ENCODE results near the gene CLMP. TPM values are rescaled to one million over a fixed set of nuclear protein-coding genes. Genes with fewer than 3 reads are reported as not detected.
A peak's percentile ranks its signal among the peaks of the same experiment; 100 is the strongest.

CLMP gene
- not detected in 2 replicates for total RNA-seq (2011; cell fraction: chromatin; rRNA removed; ENCODE audit: low replicate concordance)
- total RNA-seq (2011; cell fraction: nucleolus; rRNA removed), result not detected in 2 replicates
- total RNA-seq (2011; cell fraction: nucleoplasm; rRNA removed), result not detected in 2 replicates
- total RNA-seq (2014; rRNA removed), result not detected in 2 replicates
- total RNA-seq (2014; rRNA removed; fragmentation: Illumina TruSeq; extraction: Trizol), result not detected in 2 replicates
- total RNA-seq (2015; rRNA removed; fragmentation: Illumina TruSeq; extraction: Trizol), result not detected in 2 replicates
- 0.02 and 0.49 TPM in 2 replicates for total RNA-seq (2021)
- not detected in 2 replicates for polyA plus RNA-seq (2011; rRNA removed)
- polyA plus RNA-seq (2011; cell fraction: cytosol; rRNA removed), result not detected in 2 replicates
- polyA plus RNA-seq (2011; cell fraction: nucleus; rRNA removed), result not detected in 2 replicates
- polyA plus RNA-seq (2012), result 0.03 and 0.05 TPM in 2 replicates
- not detected in 2 replicates for polyA plus RNA-seq (2014; fragmentation: Illumina TruSeq; extraction: Trizol)
- under 1 TPM; 0.03 to 0.15 TPM for polyA plus RNA-seq (2014; fragmentation: Nextera tagmentation; extraction: Ambion mirVana)
- polyA plus RNA-seq (2014; rRNA removed), result not detected in 2 replicates
- not detected in 2 replicates for polyA minus RNA-seq (2011; rRNA and poly(A)+ RNA removed)
- not detected in 2 replicates for polyA minus RNA-seq (2011; cell fraction: cytosol; rRNA and poly(A)+ RNA removed)
- 0.13 TPM in 1 of 2 replicates, not detected in the other for polyA minus RNA-seq (2011; cell fraction: nucleus; rRNA and poly(A)+ RNA removed)
- percentile 4 among the genes with signal in this experiment for Bru-seq, nascent RNA
- BruChase-seq, experiment 1, labeled RNA remaining after a 2-hour chase, result percentile 4 among the genes with signal in this experiment
- BruChase-seq, experiment 2, labeled RNA remaining after a 6-hour chase, result percentile 6 among the genes with signal in this experiment
- long read RNA-seq, experiment 1, partial matches to known transcripts, result 0 of 1 reads
- long read RNA-seq, experiment 1, other reads (novel, unspliced or antisense), result 1 of 1 reads
- long read RNA-seq, experiment 2, result 0 reads
- long read RNA-seq, experiment 3, result 0 reads

- DNase-seq (ENCODE audit: extremely low read depth in 1 of 4, low spot score in 3 of 4) (no peak), ATAC-seq (no peak), FAIRE-seq (no peak)
- no peak within 1 kb of the TSS for H3K4me3 ChIP-seq
- H4K20me1 ChIP-seq (replicated peaks; ENCODE audit: control insufficient read depth, insufficient read depth, low read length), result 0 out of 2 replicates have a peak, but pooled peaks cover 3% of the 10 kb centered on the region
- intact Hi-C loops (cut with micrococcal nuclease) (no loop called here), in situ Hi-C loops (cut with MboI) (no loop called here)
- ChIA-PET POLR2A (no interaction called here), CTCF (ENCODE audit: low intra/inter-chr PET ratio) (no interaction called here)
- no peak within 1 kb of the TSS for H3K4me2 ChIP-seq (ENCODE audit: insufficient read depth, low read length)
- H3K36me3 ChIP-seq (ENCODE audit: control insufficient read depth, insufficient read depth, low read length), result no peaks in the 10 kb centered on the region
- peaks cover 0 to 5% of the 10 kb centered on the region in 2 experiments; a peak in 1 of 5 replicates for H3K4me1 ChIP-seq (replicated peaks in 1 of 2; ENCODE audit: control insufficient read depth in 2 of 2, insufficient read depth in 2 of 2, low read length in 2 of 2)
- no TSS peak for BruUV-seq (replicated peaks)
- no peaks in the 10 kb centered on the region for H3K9me1 ChIP-seq (ENCODE audit: control insufficient read depth, insufficient read depth, low read length)
- H3K9me3 ChIP-seq (replicated peaks; ENCODE audit: control insufficient read depth, insufficient read depth, low read depth, low read length), result no peaks in the 10 kb centered on the region
- peaks cover 24 to 39% of the 10 kb centered on the region in 2 experiments for H3K27me3 ChIP-seq (ENCODE audit: control insufficient read depth in 2 of 2, insufficient read depth in 2 of 2, low read length in 2 of 2)
- no peak within 1 kb of the TSS for H2AFZ ChIP-seq (ENCODE audit: low read depth, low read length)
- H3K79me2 ChIP-seq (ENCODE audit: control insufficient read depth, insufficient read depth, low read length), result no peaks in the 10 kb centered on the region
- H3K27ac ChIP-seq (ENCODE audit: extremely low read depth, low read depth, low read length), result no peak within 1 kb of the TSS
- H3K9ac ChIP-seq (ENCODE audit: insufficient read depth in 1 of 2, low read depth in 2 of 2, low read length in 2 of 2), result no peak within 1 kb of the TSS
- whole genome bisulfite sequencing (ENCODE audit: insufficient coverage, low coverage, missing lambda C conversion rate), result 2% methylated on average over 26 of the region's 53 CpGs
- TF ChIP-seq ZBTB33 (CRISPR knock-in tag; IDR thresholded peaks at IDR 0.05) (no peak), KDM4B (IDR thresholded peaks at IDR 0.05; ENCODE audit: borderline replicate concordance in 2 of 2, low read depth in 1 of 2) (no peak), RUNX1 (IDR thresholded peaks at IDR 0.05; ENCODE audit: low read depth) (no peak), ESRRA (IDR thresholded peaks at IDR 0.05; ENCODE audit: borderline replicate concordance, low read depth) (no peak), ZNF41 (CRISPR knock-in tag; conservative IDR thresholded peaks at IDR 0.05) (no peak), SMAD1 (IDR thresholded peaks at IDR 0.05; ENCODE audit: low read depth, low read length, partially characterized antibody) (no peak), HSF4 (CRISPR knock-in tag; IDR thresholded peaks at IDR 0.05; ENCODE audit: borderline replicate concordance) (no peak), E2F1 (CRISPR knock-in tag; IDR thresholded peaks at IDR 0.05) (no peak), CEBPB (tag; IDR thresholded peaks at IDR 0.05) (no peak), BCOR (IDR thresholded peaks at IDR 0.05) (no peak), E2F8 (IDR thresholded peaks at IDR 0.05; ENCODE audit: low read depth, partially characterized antibody) (no peak)
Observed at GRCh38 chr11:123195188-123196059, at the start of gene CLMP. Gene CLMP (minus strand): TSS chr11:123195248. CDS start chr11:123194940, 308 bp downstream.

Measured in K562 (cell line).